T-helper 1 cell treated with Interleukin-12 subunit alpha and Interleukin-12 subunit beta and Interleukin-4 antibody, amounts not matched to agents 30 ng/mL and 1 ng/mL, for 36 hours (primary cell): Measurements from ENCODE around the gene TAS2R8. TPM values are rescaled to one million over a fixed set of nuclear protein-coding genes. Genes with fewer than 3 reads are reported as not detected.

Source experiments
- intact Hi-C: fragments of 100-400 bp; cut with micrococcal nuclease; formaldehyde crosslinking; loops from one replicate; pipeline ENCODE4 v1.15.1; 2024
- total RNA-seq: library from RNA; stranded (reverse); gene quantifications from 2 replicates; pipeline ENCODE4 v1.2.3, GENCODE V29; 2022

TAS2R8 gene
- total RNA-seq, 1 donor from 2014 or later, result not detected

DNA sequence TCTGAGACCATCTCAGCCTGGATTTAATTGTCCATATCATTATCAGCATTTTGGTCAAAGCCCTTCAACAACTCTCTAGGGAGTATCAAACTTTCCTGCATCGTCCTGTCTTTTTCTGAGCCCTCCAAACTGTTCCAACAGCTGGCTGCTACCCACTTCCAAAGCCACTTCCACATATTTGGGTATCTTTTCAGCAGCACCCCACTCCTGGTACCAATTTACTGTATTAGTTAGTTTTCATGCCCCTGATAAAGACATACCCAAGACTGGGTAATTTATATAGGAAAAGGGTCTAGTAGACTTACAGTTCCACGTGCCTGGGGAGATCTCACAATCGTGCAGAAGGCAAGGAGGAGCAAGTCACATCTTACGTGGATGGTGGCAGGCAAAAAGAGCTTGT is 50.9 kb downstream of the TAS2R8 start:
- intact Hi-C loops, result no loop called here

Other genes with a start within 250 kb of the TAS2R8 start
- gene MAGOHB, start 193.7 kb downstream of the TAS2R8 start, total RNA-seq, result 47.7 and 52.7 TPM in 2 replicates
- gene STYK1, start 133.2 kb downstream of the TAS2R8 start, total RNA-seq, result 0.96 and 1.5 TPM in 2 replicates
- 89.2 and 92.2 TPM in 2 replicates for gene YBX3, start 84.0 kb downstream of the TAS2R8 start, total RNA-seq
- not detected in 2 replicates for gene TAS2R7, start 4.7 kb downstream of the TAS2R8 start, total RNA-seq
- 0.27 TPM in 1 of 2 replicates, not detected in the other for gene TAS2R9, start 2.9 kb upstream of the TAS2R8 start, total RNA-seq
- gene TAS2R10, start 19.1 kb upstream of the TAS2R8 start, total RNA-seq, result 0.34 and 0.39 TPM in 2 replicates
- gene PRR4, start 42.2 kb upstream of the TAS2R8 start, total RNA-seq, result 2.1 and 2.4 TPM in 2 replicates
- 24.7 and 31.8 TPM in 2 replicates for gene PRH1, start 77.0 kb upstream of the TAS2R8 start, total RNA-seq
- gene TAS2R13, start 102.3 kb upstream of the TAS2R8 start, total RNA-seq, result 2.0 and 2.8 TPM in 2 replicates
- not detected in 2 replicates for gene PRH2, start 122.0 kb upstream of the TAS2R8 start, total RNA-seq
- gene TAS2R14, start 132.0 kb upstream of the TAS2R8 start, total RNA-seq, result 4.7 and 5.2 TPM in 2 replicates
- 1.8 TPM in 2 replicates for gene TAS2R50, start 179.6 kb upstream of the TAS2R8 start, total RNA-seq
- gene TAS2R20, start 191.0 kb upstream of the TAS2R8 start, total RNA-seq, result 1.8 and 2.6 TPM in 2 replicates
- gene TAS2R19, start 215.3 kb upstream of the TAS2R8 start, total RNA-seq, result 3.9 and 4.5 TPM in 2 replicates
- gene TAS2R31, start 224.1 kb upstream of the TAS2R8 start, total RNA-seq, result 3.5 and 4.9 TPM in 2 replicates